ENCODE results near the gene SARS1. TPM values are rescaled to one million over a fixed set of nuclear protein-coding genes. Genes with fewer than 3 reads are reported as not detected.

Gene SARS1
- total and polyA plus RNA-seq, 7 donors = 100 to 160 (median 135) TPM

DNA sequence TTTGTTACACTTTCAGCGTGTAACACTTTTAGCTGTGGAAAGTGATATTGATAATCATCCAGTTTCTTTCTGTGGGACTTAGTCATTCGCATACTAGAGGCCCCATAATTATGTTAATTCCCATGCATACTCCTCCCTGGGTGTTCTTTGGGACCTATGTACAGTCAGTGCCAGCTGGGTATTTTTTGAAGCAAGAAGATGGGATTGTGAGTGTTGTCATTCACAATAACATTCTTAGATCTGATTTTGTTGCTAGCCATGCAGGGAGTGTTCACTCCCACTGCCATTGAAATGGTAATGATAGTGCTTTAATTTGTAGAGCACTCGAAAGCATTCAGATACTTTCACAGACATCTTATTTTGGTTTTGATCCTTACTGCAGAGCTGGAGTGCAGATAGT lies 11.6 kb downstream of the SARS1 start:
- DNase-seq = no peak
- intact Hi-C loops (cut with DNase I) = no loop called here
- Histone ChIP-seq H3K27ac (no peak overlapping the region), H3K4me1 (peaks cover 0 to 6% (median 0%) of the 10 kb centered on the region in 4 donors), H3K9me3 (no peaks in the 10 kb centered on the region), H3K36me3 (peaks cover 6 to 54% (median 20%) of the 10 kb centered on the region in 4 donors), H3K27me3 (no peaks in the 10 kb centered on the region), H3K4me3 (no peak overlapping the region)
- 85 to 92% methylated on average over 3 of the region's 3 CpGs for WGBS, 2 donors
- TF ChIP-seq POLR2A (IDR thresholded peaks at IDR 0.05) = no peak
- TF ChIP-seq, protein P1, sequence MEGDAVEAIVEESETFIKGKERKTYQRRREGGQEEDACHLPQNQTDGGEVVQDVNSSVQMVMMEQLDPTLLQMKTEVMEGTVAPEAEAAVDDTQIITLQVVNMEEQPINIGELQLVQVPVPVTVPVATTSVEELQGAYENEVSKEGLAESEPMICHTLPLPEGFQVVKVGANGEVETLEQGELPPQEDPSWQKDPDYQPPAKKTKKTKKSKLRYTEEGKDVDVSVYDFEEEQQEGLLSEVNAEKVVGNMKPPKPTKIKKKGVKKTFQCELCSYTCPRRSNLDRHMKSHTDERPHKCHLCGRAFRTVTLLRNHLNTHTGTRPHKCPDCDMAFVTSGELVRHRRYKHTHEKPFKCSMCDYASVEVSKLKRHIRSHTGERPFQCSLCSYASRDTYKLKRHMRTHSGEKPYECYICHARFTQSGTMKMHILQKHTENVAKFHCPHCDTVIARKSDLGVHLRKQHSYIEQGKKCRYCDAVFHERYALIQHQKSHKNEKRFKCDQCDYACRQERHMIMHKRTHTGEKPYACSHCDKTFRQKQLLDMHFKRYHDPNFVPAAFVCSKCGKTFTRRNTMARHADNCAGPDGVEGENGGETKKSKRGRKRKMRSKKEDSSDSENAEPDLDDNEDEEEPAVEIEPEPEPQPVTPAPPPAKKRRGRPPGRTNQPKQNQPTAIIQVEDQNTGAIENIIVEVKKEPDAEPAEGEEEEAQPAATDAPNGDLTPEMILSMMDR (IDR thresholded peaks at IDR 0.05) = no peak
- TF ChIP-seq POLR2AphosphoS5 (IDR thresholded peaks at IDR 0.05) = no peak
- TF ChIP-seq EP300 (IDR thresholded peaks at IDR 0.05) = no peak

- Histone ChIP-seq H3K4me1 (peaks cover 0 to 6% (median 0%) of the 10 kb centered on the region in 4 donors), H3K27me3 (no peaks in the 10 kb centered on the region), H3K4me3 (no peak overlapping the region), H3K27ac (no peak overlapping the region), H3K9me3 (no peaks in the 10 kb centered on the region), H3K36me3 (peaks cover 12 to 60% (median 25%) of the 10 kb centered on the region in 4 donors)
- intact Hi-C loops (cut with DNase I) = no loop called here
- 94 to 97% methylated on average over 5 of the region's 5 CpGs for WGBS, 2 donors
- DNase-seq = no peak
- TF ChIP-seq POLR2AphosphoS5 (IDR thresholded peaks at IDR 0.05) = no peak
- TF ChIP-seq, protein P1 (IDR thresholded peaks at IDR 0.05) = no peak
- TF ChIP-seq POLR2A (IDR thresholded peaks at IDR 0.05) = no peak
- no peak for TF ChIP-seq EP300 (IDR thresholded peaks at IDR 0.05)
Measured at GRCh38 chr1:109225711-109226445, 12.2 kb downstream of the SARS1 start.

DNA sequence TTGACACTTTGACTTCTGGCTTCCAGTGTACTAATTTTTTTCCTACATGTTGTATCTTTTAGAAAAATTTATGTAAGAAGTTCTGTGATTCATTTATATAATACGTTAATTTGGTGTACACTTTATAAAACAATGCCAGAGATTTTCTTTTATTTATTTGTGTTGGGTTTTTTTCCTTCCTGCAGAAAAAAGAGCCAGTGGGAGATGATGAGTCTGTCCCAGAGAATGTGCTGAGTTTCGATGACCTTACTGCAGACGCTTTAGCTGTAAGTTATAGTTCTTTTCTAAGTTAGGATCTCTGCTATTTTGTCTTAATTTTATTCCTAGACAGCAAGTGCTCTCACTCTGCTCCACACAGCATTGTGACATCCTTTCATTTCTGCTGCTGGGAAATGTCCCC lies 14.4 kb downstream of the SARS1 start:
- peaks cover 13 to 83% (median 46%) of the 10 kb centered on the region in 4 donors for H3K36me3 ChIP-seq
- H3K27me3 ChIP-seq = no peaks in the 10 kb centered on the region
- no peak overlapping the region for H3K4me3 ChIP-seq
- WGBS, 2 donors = 86 to 93% methylated on average over 3 of the region's 3 CpGs
- DNase-seq = no peak
- no peak overlapping the region for H3K27ac ChIP-seq
- no peak for TF ChIP-seq POLR2AphosphoS5 (IDR thresholded peaks at IDR 0.05)
- TF ChIP-seq, protein P1 (IDR thresholded peaks at IDR 0.05) = no peak
- TF ChIP-seq EP300 (IDR thresholded peaks at IDR 0.05) = no peak
- TF ChIP-seq POLR2A (IDR thresholded peaks at IDR 0.05) = no peak
- intact Hi-C loops (cut with DNase I) = no loop called here
- H3K9me3 ChIP-seq = no peaks in the 10 kb centered on the region
- H3K4me1 ChIP-seq = peaks cover 0 to 6% (median 0%) of the 10 kb centered on the region in 4 donors

GRCh38 chr1:109229531-109230127 lies 15.9 kb downstream of the SARS1 start:
- no peak for DNase-seq
- peaks cover 0 to 2% (median 0%) of the 10 kb centered on the region in 4 donors for H3K4me1 ChIP-seq
- no peaks in the 10 kb centered on the region for H3K9me3 ChIP-seq
- H3K27me3 ChIP-seq = no peaks in the 10 kb centered on the region
- TF ChIP-seq POLR2AphosphoS5 (IDR thresholded peaks at IDR 0.05) (no peak), EP300 (IDR thresholded peaks at IDR 0.05) (no peak), POLR2A (IDR thresholded peaks at IDR 0.05) (no peak)
- TF ChIP-seq, protein P1 (IDR thresholded peaks at IDR 0.05) = no peak
- no peak overlapping the region for H3K27ac ChIP-seq
- WGBS, 2 donors = 85 to 92% methylated on average over 13 of the region's 13 CpGs
- H3K36me3 ChIP-seq = peaks cover 16 to 86% (median 53%) of the 10 kb centered on the region in 4 donors
- intact Hi-C loops (cut with DNase I) = no loop called here
- no peak overlapping the region for H3K4me3 ChIP-seq

Data from sigmoid colon (tissue), 7 donors.